Astrocyte (in vitro differentiated cells and primary cell): ENCODE data around the gene ARID4B. TPM values are rescaled to one million over a fixed set of nuclear protein-coding genes. Genes with fewer than 3 reads are reported as not detected.

Experiments used
- DNase-seq: peaks from one replicate; pipeline ENCODE4 v3.0.0-alpha.2; 2010; ENCODE audit warnings: low read depth
- FAIRE-seq: peaks from 2 replicates; lab custom pipeline; 2011; peaks lifted over from hg19 to GRCh38; lab: Jason Lieb, UNC
- H2AFZ ChIP-seq: 2 replicates; pipeline ENCODE4 v1.6.0; 2012; ENCODE audit warnings: low read depth, low read length, inconsistent platforms
- H3K27ac ChIP-seq: 2 replicates; pipeline ENCODE4 v1.5.1; 2011; ENCODE audit warnings: low read depth, low read length, inconsistent platforms
- H3K27me3 ChIP-seq: 2 replicates; pipeline ENCODE4 v1.6.0; 2011; ENCODE audit warnings: low read length, inconsistent platforms; ENCODE audit not compliant: insufficient read depth
- H3K36me3 ChIP-seq: 2 replicates; pipeline ENCODE4 v1.5.1; 2011; ENCODE audit warnings: low read length, inconsistent platforms; ENCODE audit not compliant: insufficient read depth
- H3K4me1 ChIP-seq: 2 replicates; pipeline ENCODE4 v1.5.1; 2011; ENCODE audit warnings: low read length, inconsistent platforms; ENCODE audit not compliant: insufficient read depth
- H3K4me2 ChIP-seq: 2 replicates; pipeline ENCODE4 v1.6.0; 2012; ENCODE audit warnings: low read length, inconsistent platforms
- H3K4me3 ChIP-seq: 2 replicates; pipeline ENCODE4 v1.5.1; 2011; ENCODE audit warnings: low read depth, mild to moderate bottlenecking, low read length, inconsistent platforms; ENCODE audit not compliant: insufficient read depth
- H3K79me2 ChIP-seq: 2 replicates; pipeline ENCODE4 v1.6.0; 2012; ENCODE audit warnings: mild to moderate bottlenecking, low read length, inconsistent platforms; ENCODE audit not compliant: insufficient read depth
- H3K9ac ChIP-seq: 2 replicates; pipeline ENCODE4 v1.6.0; 2012; ENCODE audit warnings: mild to moderate bottlenecking, low read length, inconsistent platforms
- H3K9me3 ChIP-seq: 2 replicates; pipeline ENCODE4 v1.5.1; 2012; ENCODE audit warnings: low read depth, mild to moderate bottlenecking, low read length, inconsistent platforms; ENCODE audit not compliant: insufficient read depth
- H4K20me1 ChIP-seq: 2 replicates; pipeline ENCODE4 v1.6.0; 2012; ENCODE audit warnings: low read length, inconsistent platforms; ENCODE audit not compliant: insufficient read depth
- H3K27ac Mint-ChIP-seq: one replicate; pipeline ENCODE4 v1.8.0; 2021; ENCODE audit warnings: mild to moderate bottlenecking, mixed read lengths; ENCODE audit not compliant: unreplicated experiment
- H3K27me3 Mint-ChIP-seq: one replicate; pipeline ENCODE4 v1.8.0; 2021; ENCODE audit warnings: low read depth, mixed read lengths; ENCODE audit not compliant: unreplicated experiment
- H3K36me3 Mint-ChIP-seq: one replicate; pipeline ENCODE4 v1.8.0; 2021; ENCODE audit warnings: low read depth, mixed read lengths; ENCODE audit not compliant: unreplicated experiment
- H3K4me1 Mint-ChIP-seq: one replicate; pipeline ENCODE4 v1.8.0; 2021; ENCODE audit warnings: low read depth, mixed read lengths; ENCODE audit not compliant: unreplicated experiment
- H3K4me3 Mint-ChIP-seq: one replicate; pipeline ENCODE4 v1.8.0; 2021; ENCODE audit warnings: mild to moderate bottlenecking, moderate library complexity, mixed read lengths; ENCODE audit not compliant: unreplicated experiment
- H3K9me3 Mint-ChIP-seq: one replicate; pipeline ENCODE4 v1.8.0; 2021; ENCODE audit warnings: mild to moderate bottlenecking, mixed read lengths; ENCODE audit not compliant: unreplicated experiment
- EZH2 ChIP-seq: IDR thresholded peaks from 2 replicates; pipeline ENCODE4 v1.6.1; 2012; ENCODE audit warnings: mild to moderate bottlenecking, low read length, inconsistent platforms; ENCODE audit not compliant: insufficient read depth
- total RNA-seq: library from RNA; stranded (reverse); gene quantifications from 2 replicates; pipeline ENCODE4 v1.2.1, GENCODE V29; 2021
- TF ChIP-seq, protein P1 (sequence below): IDR thresholded peaks from 2 replicates; pipeline ENCODE4 v1.5.1; 2011; ENCODE audit warnings: low read depth, mild to moderate bottlenecking, inconsistent platforms, low read length, moderate library complexity; ENCODE audit not compliant: insufficient read depth

ARID4B gene
- total RNA-seq, 1 donor from 2014 or later = 38.6 TPM

DNA sequence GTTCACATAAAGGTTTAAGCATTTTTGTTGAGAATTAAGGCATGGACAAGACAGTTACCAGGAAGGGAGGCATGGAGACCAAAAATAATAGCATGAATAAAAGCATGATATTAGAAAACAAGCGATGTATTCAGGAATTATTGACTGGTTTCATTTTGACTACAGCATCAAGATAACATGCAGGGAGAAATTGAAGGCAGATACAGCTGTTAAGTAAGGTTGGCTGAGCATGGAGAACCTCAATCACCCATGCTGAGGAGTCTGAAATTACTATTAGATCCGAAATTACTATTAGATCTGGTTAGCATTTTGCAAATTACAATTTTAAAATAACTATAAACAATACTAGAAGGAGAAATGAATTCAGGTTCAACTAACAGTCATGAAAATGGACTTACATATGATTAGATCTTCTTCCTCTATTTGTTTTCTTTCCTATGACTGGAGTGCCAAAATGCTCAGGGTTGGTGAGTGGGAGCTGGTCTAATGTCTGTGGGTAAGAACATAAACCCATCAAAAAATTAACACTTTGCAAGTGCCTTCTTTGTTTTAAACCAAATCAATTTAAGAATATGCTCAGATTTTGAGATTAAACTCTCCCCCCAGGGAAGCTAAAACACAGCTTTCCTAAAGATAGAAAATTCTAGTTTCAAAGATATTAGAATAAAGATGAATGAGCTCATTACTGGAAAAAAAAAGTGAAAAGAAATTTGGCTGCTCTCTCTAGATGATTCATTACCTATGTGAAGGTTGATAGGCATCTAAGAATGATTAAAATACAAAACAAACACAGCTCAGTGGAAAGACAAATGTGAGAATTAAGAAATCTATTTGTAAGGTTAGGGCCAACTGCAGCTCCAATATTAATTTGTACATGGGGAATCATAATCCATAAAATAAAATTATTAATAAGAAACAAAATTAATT, 81.7 kb downstream of the ARID4B start:
- H4K20me1 ChIP-seq = peaks cover 20% of the 10 kb centered on the region
- H3K27ac Mint-ChIP-seq = peak overlapping the region; percentile 30

DNA sequence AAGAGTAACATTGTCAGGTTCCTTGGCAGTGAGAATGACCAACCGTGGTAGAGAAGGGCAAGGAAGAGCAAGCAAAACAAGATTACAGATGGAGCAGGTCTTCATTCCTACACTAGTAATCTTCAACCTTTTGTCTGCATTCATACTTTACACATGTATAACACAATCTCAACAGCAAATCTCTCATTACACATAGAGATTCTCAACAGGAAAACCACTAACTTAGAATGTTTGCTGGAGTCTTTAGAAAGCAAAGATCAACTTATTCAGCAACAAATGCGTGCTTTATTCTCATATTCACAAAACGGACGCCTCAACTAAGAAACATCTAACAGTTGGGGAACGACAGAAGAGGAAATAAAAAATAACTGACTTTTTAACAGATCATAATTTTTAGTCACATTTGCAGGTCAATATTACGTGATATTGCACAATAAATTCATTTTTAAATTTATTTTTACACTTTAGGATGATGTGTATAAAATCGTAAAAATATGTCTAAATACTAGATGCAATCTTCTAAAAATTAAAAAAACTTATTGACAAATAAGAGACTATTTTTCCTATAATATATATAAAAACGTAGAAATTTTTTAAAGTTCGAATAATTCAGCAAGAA, 82.9 kb downstream of the ARID4B start:
- H3K27me3 ChIP-seq = no peaks in the 10 kb centered on the region
- DNase-seq = no peak
- no peaks in the 10 kb centered on the region for H3K79me2 ChIP-seq
- peaks cover 9% of the 10 kb centered on the region for H3K4me1 Mint-ChIP-seq
- no peaks in the 10 kb centered on the region for H3K9me3 ChIP-seq
- peaks cover 9% of the 10 kb centered on the region for H3K36me3 Mint-ChIP-seq
- H3K4me2 ChIP-seq = no peak overlapping the region
- H2AFZ ChIP-seq = no peak overlapping the region
- H3K4me1 ChIP-seq = peaks cover 7% of the 10 kb centered on the region
- no peak overlapping the region for H3K4me3 Mint-ChIP-seq
- no peak for TF ChIP-seq EZH2
- TF ChIP-seq, protein P1, sequence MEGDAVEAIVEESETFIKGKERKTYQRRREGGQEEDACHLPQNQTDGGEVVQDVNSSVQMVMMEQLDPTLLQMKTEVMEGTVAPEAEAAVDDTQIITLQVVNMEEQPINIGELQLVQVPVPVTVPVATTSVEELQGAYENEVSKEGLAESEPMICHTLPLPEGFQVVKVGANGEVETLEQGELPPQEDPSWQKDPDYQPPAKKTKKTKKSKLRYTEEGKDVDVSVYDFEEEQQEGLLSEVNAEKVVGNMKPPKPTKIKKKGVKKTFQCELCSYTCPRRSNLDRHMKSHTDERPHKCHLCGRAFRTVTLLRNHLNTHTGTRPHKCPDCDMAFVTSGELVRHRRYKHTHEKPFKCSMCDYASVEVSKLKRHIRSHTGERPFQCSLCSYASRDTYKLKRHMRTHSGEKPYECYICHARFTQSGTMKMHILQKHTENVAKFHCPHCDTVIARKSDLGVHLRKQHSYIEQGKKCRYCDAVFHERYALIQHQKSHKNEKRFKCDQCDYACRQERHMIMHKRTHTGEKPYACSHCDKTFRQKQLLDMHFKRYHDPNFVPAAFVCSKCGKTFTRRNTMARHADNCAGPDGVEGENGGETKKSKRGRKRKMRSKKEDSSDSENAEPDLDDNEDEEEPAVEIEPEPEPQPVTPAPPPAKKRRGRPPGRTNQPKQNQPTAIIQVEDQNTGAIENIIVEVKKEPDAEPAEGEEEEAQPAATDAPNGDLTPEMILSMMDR = no peak
- FAIRE-seq = no peak
- no peak overlapping the region for H3K27ac Mint-ChIP-seq
- H3K36me3 ChIP-seq = no peaks in the 10 kb centered on the region
- H3K9ac ChIP-seq = no peak overlapping the region
- H4K20me1 ChIP-seq = peaks cover 16% of the 10 kb centered on the region
- no peaks in the 10 kb centered on the region for H3K9me3 Mint-ChIP-seq
- H3K27me3 Mint-ChIP-seq = no peaks in the 10 kb centered on the region
- H3K4me3 ChIP-seq = no peak overlapping the region
- H3K27ac ChIP-seq = no peak overlapping the region

More for the DNA sequence above, 81.7 kb downstream of the ARID4B start:
- Mint-ChIP-seq H3K36me3 (peaks cover 9% of the 10 kb centered on the region), H3K4me1 (peaks cover 9% of the 10 kb centered on the region), H3K4me3 (no peak overlapping the region), H3K9me3 (no peaks in the 10 kb centered on the region), H3K27me3 (no peaks in the 10 kb centered on the region)
- H3K27me3 ChIP-seq = no peaks in the 10 kb centered on the region
- H3K4me3 ChIP-seq = no peak overlapping the region
- peak overlapping the region; percentile 4 for H3K4me2 ChIP-seq
- peaks cover 5% of the 10 kb centered on the region for H3K79me2 ChIP-seq
- TF ChIP-seq, protein P1 = no peak
- no peaks in the 10 kb centered on the region for H3K9me3 ChIP-seq
- no peak overlapping the region for H2AFZ ChIP-seq
- FAIRE-seq (peak; percentile 47), DNase-seq (peak; percentile 22)
- no peak overlapping the region for H3K9ac ChIP-seq
- H3K4me1 ChIP-seq = peaks cover 7% of the 10 kb centered on the region
- peak overlapping the region; percentile 1 for H3K27ac ChIP-seq
- no peaks in the 10 kb centered on the region for H3K36me3 ChIP-seq
